Right atrium auricular region (tissue), 2 donors: ENCODE results near the gene TBC1D16. TPM values are rescaled to one million over a fixed set of nuclear protein-coding genes. Genes with fewer than 3 reads are reported as not detected.

ENCODE experiments used
- DNase-seq: peaks from one replicate; pipeline ENCODE4 v3.0.0-alpha.2; 2019; ENCODE audit warnings: low spot score
- H3K27ac ChIP-seq, 2 donors: fragments of 200-600 bp; sonication (generic); 1 replicate in 1 of 2; 2 replicates in 1 of 2; pipeline ENCODE4 v1.5.1; 2016 to 2019
- H3K27me3 ChIP-seq, 2 donors: fragments of 200-600 bp; sonication (generic); one replicate each; pipeline versions ENCODE4 v1.5.1 to v1.6.0; 2017 to 2019
- H3K36me3 ChIP-seq: fragments of 200-600 bp; sonication (generic); one replicate; pipeline ENCODE4 v1.5.1; 2016
- H3K4me1 ChIP-seq, 2 donors: fragments of 200-600 bp; sonication (generic); one replicate each; pipeline versions ENCODE4 v1.5.1 to v1.6.0; 2017 to 2019
- H3K4me3 ChIP-seq, 2 donors: fragments of 200-600 bp; sonication (generic); 1 replicate in 1 of 2; 2 replicates in 1 of 2; pipeline ENCODE4 v1.5.1; 2017 to 2019; ENCODE audit warnings: mild to moderate bottlenecking in 1 of 2, moderate library complexity in 1 of 2
- H3K9me3 ChIP-seq, 2 donors: fragments of 200-600 bp; sonication (generic); one replicate each; pipeline ENCODE4 v1.5.1; 2019
- total RNA-seq, 2 donors: library from RNA; depleted of rRNA; stranded (reverse); fragments of >200 nt; gene quantifications; one replicate each; pipeline ENCODE4 v1.1.0, GENCODE V29; 2016
- TF ChIP-seq, protein P1 (sequence below), 2 donors: fragments of 200-600 bp; sonication (generic); IDR thresholded peaks; one replicate each; pipeline ENCODE4 v1.5.1; 2019; ENCODE audit warnings: antibody characterized with exemption in 2 of 2

The TBC1D16 gene
- total RNA-seq, 2 donors from 2014 or later: 9.8 to 19.4 TPM

DNA sequence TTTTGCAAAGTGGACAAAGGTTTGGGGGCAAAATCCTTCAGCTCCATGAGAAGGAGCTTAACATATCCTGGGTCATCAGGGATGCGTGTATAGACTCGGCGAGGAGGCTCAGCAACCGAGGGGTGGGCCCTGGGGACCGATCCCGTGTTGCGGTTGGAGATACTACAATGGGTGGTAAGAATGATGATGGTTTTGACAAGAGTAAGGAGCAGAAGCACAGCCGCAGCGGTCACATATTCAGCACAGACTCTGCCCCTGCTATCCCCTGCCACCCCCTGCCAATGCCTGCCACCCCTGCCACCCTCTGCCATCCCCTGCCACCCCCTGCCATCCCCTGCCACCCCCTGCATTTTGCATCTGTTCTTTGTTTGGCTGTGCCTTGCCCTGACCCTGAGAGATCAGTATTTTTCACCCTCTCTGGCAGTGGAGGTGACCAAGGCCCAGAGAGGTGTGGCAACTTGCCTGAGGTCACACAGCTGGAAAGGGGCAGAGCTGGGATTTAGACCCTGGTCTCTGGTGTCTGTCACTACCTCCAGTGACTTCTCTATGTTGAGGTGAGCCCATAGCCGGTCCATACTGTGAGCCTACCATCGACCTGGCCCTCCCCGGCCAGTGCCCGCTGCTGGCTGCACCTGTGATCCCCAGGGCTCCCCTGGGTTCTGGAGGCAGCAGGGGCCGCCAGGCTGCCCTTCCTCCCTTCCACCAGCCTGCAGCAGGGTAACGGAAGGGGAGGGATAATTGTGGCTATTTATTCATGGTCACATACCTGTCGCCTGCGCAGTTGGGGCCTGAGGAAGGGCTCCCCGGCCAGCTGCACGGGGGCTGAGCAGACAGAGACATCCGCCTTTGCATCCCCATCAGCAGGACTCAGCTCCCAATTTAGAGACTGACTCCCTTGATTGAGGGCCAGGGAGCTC is 121.5 kb downstream of the TBC1D16 start:
- Histone ChIP-seq H3K27me3 (no peaks in the 10 kb centered on the region), H3K4me3 (no peak overlapping the region), H3K9me3 (no peaks in the 10 kb centered on the region), H3K36me3 (no peaks in the 10 kb centered on the region), H3K4me1 (peaks cover 0 to 14% of the 10 kb centered on the region in 2 donors), H3K27ac (no peak overlapping the region)
- no peak for DNase-seq
- TF ChIP-seq, protein P1, sequence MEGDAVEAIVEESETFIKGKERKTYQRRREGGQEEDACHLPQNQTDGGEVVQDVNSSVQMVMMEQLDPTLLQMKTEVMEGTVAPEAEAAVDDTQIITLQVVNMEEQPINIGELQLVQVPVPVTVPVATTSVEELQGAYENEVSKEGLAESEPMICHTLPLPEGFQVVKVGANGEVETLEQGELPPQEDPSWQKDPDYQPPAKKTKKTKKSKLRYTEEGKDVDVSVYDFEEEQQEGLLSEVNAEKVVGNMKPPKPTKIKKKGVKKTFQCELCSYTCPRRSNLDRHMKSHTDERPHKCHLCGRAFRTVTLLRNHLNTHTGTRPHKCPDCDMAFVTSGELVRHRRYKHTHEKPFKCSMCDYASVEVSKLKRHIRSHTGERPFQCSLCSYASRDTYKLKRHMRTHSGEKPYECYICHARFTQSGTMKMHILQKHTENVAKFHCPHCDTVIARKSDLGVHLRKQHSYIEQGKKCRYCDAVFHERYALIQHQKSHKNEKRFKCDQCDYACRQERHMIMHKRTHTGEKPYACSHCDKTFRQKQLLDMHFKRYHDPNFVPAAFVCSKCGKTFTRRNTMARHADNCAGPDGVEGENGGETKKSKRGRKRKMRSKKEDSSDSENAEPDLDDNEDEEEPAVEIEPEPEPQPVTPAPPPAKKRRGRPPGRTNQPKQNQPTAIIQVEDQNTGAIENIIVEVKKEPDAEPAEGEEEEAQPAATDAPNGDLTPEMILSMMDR (IDR thresholded peaks at IDR 0.05): no peak

DNA sequence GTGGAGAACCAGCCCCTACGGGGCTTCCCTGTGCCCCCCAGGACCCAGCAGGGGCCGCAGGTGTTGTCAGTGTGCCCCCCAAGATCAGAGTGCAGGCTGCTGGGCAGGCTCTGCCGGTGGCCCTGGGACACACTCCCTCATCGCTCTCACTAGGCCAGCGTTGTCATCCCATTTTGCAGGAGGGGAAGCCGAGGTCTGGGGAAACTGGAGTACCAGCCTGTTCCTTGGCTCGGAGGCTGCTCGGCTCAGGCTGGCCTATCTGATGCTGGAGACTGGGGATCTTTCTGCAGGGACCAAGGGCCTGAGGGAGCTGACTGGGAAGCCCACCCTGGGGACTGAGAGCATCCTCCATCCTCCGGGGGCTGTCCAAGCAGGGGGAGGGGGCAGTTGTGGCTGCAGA is 122.2 kb downstream of the TBC1D16 start:
- no peaks in the 10 kb centered on the region for H3K27me3 ChIP-seq

DNA sequence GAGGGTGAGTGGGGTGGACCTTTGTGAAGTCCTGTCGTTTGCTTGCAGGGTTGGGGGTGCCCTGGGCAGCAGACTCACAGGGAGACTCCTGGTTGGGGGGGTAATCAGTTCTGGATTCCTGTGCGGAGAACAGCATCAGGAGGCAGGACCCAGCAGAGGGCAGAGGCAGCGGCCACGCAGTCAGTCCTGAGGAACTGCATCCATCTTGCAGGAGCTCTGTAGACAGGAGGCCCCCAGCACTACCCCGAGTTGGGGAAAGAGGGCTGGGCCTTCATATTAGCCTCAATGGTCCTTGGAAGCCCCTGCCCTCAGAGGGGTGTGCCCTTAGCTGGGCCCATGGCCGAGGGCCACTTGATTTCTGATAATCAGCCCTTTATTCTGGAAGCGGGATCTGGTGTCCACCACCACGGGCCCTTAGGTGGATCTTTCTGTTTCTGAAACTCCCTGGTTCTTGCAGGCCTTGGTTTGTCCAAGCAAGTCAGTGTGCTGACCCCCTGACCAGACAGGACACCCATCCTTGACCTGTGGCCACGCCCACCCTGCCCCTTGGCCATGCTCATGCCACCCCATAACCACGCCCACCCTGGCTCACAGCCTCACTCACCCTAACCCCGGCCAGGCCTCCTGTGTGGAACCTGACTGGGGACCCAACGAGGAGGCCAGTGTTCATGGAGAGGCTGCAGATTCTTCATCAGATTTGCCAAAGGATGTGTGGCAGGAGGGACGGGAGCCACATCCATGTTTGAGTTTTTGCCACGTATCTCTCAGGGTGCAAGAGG is 122.9 kb downstream of the TBC1D16 start:
- Histone ChIP-seq H3K36me3 (no peaks in the 10 kb centered on the region), H3K4me1 (peaks cover 0 to 5% of the 10 kb centered on the region in 2 donors), H3K27me3 (no peaks in the 10 kb centered on the region), H3K4me3 (no peak overlapping the region), H3K9me3 (no peaks in the 10 kb centered on the region), H3K27ac (no peak overlapping the region)
- TF ChIP-seq, protein P1 (IDR thresholded peaks at IDR 0.05): no peak
- no peak for DNase-seq

More for the DNA sequence above, 122.2 kb downstream of the TBC1D16 start:
- TF ChIP-seq, protein P1 (IDR thresholded peaks at IDR 0.05): no peak
- DNase-seq: no peak
- Histone ChIP-seq H3K4me3 (no peak overlapping the region), H3K36me3 (no peaks in the 10 kb centered on the region), H3K4me1 (peaks cover 0 to 7% of the 10 kb centered on the region in 2 donors), H3K9me3 (no peaks in the 10 kb centered on the region), H3K27ac (no peak overlapping the region)

DNA sequence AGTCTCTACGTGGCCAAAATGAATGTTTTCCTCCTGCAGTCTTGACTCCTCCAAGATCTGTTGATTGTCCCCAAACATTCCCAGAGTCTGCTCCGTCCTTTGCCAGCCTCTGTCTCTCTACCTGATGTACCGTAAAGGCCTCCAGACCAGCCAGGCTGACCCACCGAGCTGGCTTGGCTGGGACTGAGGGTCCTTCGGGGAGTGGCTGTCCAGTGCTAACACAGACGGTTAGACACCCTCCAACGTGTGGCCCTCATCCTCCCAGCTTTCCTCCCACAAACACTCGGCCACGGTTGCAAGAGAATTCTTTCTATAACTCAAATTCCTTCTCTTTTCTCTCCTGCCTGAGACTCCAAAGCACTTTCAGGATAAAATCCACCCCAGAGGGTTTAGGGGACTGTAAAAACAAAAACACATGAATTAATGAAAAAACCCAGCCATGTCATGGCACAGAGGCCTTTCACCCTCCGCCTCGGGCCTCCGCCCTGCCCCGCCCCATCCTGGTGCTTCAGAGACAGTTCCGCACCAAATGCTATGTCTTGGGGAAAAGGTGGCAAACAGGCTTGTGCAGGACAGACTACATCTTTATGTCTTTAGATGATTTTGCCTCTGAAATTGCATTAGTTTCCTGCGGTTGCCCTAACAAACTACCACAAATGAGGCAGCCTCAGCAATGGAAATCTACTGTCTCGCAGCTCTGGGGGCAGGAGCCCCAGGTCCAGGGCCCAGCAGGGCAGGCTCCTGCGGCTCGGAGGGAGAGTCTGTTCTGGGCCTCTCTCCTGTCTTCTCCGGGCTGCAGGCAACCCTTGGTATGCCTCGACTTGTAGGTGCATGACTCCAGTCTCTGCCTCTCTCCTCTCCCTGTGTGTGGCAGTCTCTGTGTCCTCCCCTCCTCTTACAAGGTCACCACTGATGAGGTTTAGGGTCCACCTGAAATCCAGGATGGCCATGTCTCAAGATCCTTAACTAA is 124.0 kb downstream of the TBC1D16 start:
- H3K27me3 ChIP-seq: no peaks in the 10 kb centered on the region
- H3K36me3 ChIP-seq: no peaks in the 10 kb centered on the region
- TF ChIP-seq, protein P1 (IDR thresholded peaks at IDR 0.05): no peak
- no peak for DNase-seq
- no peak overlapping the region for H3K4me3 ChIP-seq
- H3K4me1 ChIP-seq: peaks cover 0 to 5% of the 10 kb centered on the region in 2 donors
- no peaks in the 10 kb centered on the region for H3K9me3 ChIP-seq
- no peak overlapping the region for H3K27ac ChIP-seq

DNA sequence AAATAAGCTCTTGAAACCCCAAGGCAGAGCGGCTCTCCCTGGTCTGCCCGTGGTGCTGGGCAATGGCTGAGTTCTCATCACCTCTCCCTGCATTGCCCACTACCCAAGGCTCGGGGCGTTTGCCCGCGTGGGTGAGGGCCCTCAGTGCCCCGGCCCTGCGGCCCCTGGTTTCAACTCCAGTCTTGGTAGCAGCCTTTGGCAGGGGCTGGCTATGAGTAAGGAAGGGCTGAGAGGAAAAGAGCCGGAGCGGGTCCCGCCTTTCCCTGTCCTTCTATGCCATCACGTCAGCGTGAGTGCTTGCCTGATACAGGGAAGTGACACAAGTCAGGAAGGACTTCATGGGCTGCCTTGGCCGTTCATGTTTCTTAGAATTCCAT is 124.7 kb downstream of the TBC1D16 start:
- no peak for DNase-seq
- TF ChIP-seq, protein P1 (IDR thresholded peaks at IDR 0.05): no peak

More for the DNA sequence above, 124.7 kb downstream of the TBC1D16 start:
- peaks cover 0 to 5% of the 10 kb centered on the region in 2 donors for H3K4me1 ChIP-seq
- H3K9me3 ChIP-seq: no peaks in the 10 kb centered on the region
- no peak overlapping the region for H3K4me3 ChIP-seq
- no peak overlapping the region for H3K27ac ChIP-seq
- H3K27me3 ChIP-seq: no peaks in the 10 kb centered on the region
- no peaks in the 10 kb centered on the region for H3K36me3 ChIP-seq
